OCI-LY7 (cell line): ENCODE data around the gene PRRC1. TPM values are rescaled to one million over a fixed set of nuclear protein-coding genes. Genes with fewer than 3 reads are reported as not detected.

Source experiments
- BruUV-seq: library from RNA; stranded (reverse); fragments of 400-500 nt; replicated peaks from 2 replicates; lab custom pipeline; 2021; lab: Mats Ljungman, UMichigan
- CTCF ChIA-PET: fragments of 300-600 bp; sonication (Branson Sonifier 250); formaldehyde crosslinking; loops from one replicate; lab custom pipeline; 2022; ENCODE audit warnings: antibody characterized with exemption; ENCODE audit not compliant: unreplicated experiment; lab: Charles Lee
- POLR2A ChIA-PET: fragments of 300-600 bp; sonication (Branson Sonifier 250); formaldehyde crosslinking; loops from one replicate; lab custom pipeline; 2022; ENCODE audit warnings: antibody characterized with exemption; lab: Charles Lee
- DNase-seq: peaks from one replicate; pipeline ENCODE4 v3.0.0-alpha.2; 2015; ENCODE audit warnings: low spot score
- H2AFZ ChIP-seq: fragments of 200-600 bp; sonication (generic), shearing (Covaris generic); 2 replicates; pipeline ENCODE4 v1.6.1; 2014; ENCODE audit warnings: mild to moderate bottlenecking, antibody characterized with exemption, low read length, moderate library complexity
- H3K27ac ChIP-seq: fragments of 200-600 bp; sonication (generic); 2 replicates; pipeline ENCODE4 v1.5.1; 2014; ENCODE audit warnings: mixed run types, low read depth, mild to moderate bottlenecking, moderate library complexity, low read length, inconsistent platforms; ENCODE audit not compliant: poor library complexity, severe bottlenecking
- H3K36me3 ChIP-seq: fragments of 200-600 bp; sonication (generic); 2 replicates; pipeline ENCODE4 v1.6.1; 2014; ENCODE audit warnings: mild to moderate bottlenecking, antibody characterized with exemption, low read length, moderate library complexity, mixed read lengths; ENCODE audit not compliant: insufficient read depth
- H3K4me1 ChIP-seq: fragments of 200-600 bp; sonication (generic); 2 replicates; pipeline ENCODE4 v1.5.1; 2014; ENCODE audit warnings: mild to moderate bottlenecking, low read length; ENCODE audit not compliant: insufficient read depth, poor library complexity, severe bottlenecking
- H3K4me2 ChIP-seq: fragments of 200-600 bp; sonication (generic); 2 replicates; pipeline ENCODE4 v1.6.1; 2014; ENCODE audit warnings: mild to moderate bottlenecking, low read length
- H3K4me3 ChIP-seq: fragments of 200-600 bp; sonication (generic); 2 replicates; pipeline ENCODE4 v1.5.1; 2014; ENCODE audit warnings: mild to moderate bottlenecking, low read depth, low read length; ENCODE audit not compliant: poor library complexity, severe bottlenecking
- H3K79me2 ChIP-seq: fragments of 200-600 bp; sonication (generic); 2 replicates; pipeline ENCODE4 v1.6.1; 2016; ENCODE audit warnings: low read depth, mild to moderate bottlenecking, low read length, moderate library complexity, mixed read lengths; ENCODE audit not compliant: insufficient read depth
- H3K9me2 ChIP-seq: fragments of 200-600 bp; sonication (generic); 2 replicates; pipeline ENCODE4 v1.6.1; 2016; ENCODE audit warnings: mild to moderate bottlenecking, low read length, mixed read lengths; ENCODE audit not compliant: insufficient read depth
- H3K9me3 ChIP-seq: fragments of 200-600 bp; sonication (generic); 2 replicates; pipeline ENCODE4 v1.6.1; 2014; ENCODE audit warnings: mild to moderate bottlenecking, mixed run types, low read length, mixed read lengths
- H4K20me1 ChIP-seq: fragments of 200-600 bp; sonication (generic); 2 replicates; pipeline ENCODE4 v1.6.1; 2014; ENCODE audit warnings: mild to moderate bottlenecking, antibody characterized with exemption, low read length, moderate library complexity, mixed read lengths; ENCODE audit not compliant: insufficient read depth
- EZH2phosphoT487 ChIP-seq: fragments of 200-600 bp; sonication (generic); IDR thresholded peaks from 2 replicates; pipeline ENCODE4 v1.6.1; 2018; ENCODE audit warnings: low read depth, borderline replicate concordance, mild to moderate bottlenecking, mixed run types, antibody characterized with exemption, low read length, moderate library complexity, mixed read lengths
- intact Hi-C: fragments of 100-400 bp; cut with micrococcal nuclease; formaldehyde crosslinking; loops from one replicate; pipeline ENCODE4 v1.10.0; 2022; ENCODE audit not compliant: unreplicated experiment
- total RNA-seq, 2 experiments: library from RNA; depleted of rRNA in 1 of 2; stranded (reverse); fragments of >200 nt in 1 of 2; shearing (Covaris generic) in 1 of 2; gene quantifications; 2 replicates each; pipeline ENCODE4 v1.2.3, GENCODE V29; 2014 to 2022
- TF ChIP-seq, protein P1 (sequence below): fragments of 200-600 bp; sonication (generic); conservative IDR thresholded peaks from 2 replicates; pipeline ENCODE4 v1.5.1; 2014; ENCODE audit warnings: mild to moderate bottlenecking, antibody characterized with exemption, low read length, moderate library complexity, mixed read lengths

The PRRC1 gene
- total RNA-seq, 2 experiments from 2014 or later: 32.7 to 46.5 TPM

DNA sequence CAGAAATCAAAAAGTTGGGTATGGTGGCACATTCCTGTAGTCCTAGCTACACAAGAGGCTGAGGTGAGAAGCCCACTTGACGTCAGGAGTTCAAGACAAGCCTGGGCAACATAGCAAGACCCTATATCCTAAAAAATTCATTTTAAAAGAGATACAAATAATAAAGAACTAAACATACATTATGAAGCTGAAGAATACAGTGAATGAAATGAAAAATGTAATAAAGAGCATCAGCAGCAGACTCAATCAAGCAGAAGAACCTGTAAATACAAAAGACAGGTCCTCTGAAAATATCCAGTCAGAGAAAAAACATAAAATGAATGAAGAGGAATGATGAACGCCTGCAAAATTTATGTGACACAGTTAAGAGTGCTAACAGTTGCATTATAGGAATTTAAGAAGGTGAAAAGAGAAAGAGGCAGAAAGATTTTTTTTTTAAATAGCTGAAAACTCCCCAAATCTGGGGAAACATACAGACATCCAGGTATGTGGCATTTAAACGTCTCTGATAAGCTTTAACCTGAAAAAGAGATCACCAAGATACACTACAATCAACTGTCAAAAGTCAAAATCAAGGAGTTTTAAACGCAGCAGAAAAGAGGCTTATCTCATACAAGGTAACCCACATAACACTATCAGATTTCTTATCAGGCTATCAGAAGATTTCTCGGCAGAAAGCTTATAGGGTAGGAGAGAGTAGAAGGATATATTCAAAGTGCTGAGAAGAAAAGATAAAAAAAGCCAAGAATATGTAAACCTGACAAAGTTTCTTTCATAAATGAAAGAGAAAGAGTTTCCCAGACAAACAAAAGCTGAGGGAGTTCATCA is 57.6 kb downstream of the PRRC1 start:
- no TSS peak for BruUV-seq

DNA sequence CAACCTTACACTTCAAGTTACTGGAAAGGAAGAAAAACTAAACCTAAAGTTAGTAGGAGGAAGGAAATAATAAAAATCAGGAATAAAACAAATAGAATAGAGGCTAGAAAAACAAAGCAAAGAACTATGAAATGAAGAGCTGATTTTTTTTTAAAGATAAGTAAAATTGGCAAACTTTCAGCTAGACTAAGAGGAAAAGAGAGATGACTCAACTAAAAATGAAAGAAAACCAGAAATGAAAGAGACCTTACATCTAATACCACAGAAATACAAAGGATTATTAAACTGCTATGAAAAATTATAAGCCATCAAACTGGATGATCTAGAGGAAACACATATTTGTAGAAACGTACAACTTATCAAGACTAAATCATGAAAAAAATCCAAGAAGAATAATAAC is 60.0 kb downstream of the PRRC1 start:
- ChIA-PET CTCF (no interaction called here), POLR2A (interaction anchor here (0.5 kb wide), 1 partner anchor 1321 kb away, joined by 3 read pairs; no protein-coding TSS in a partner anchor)
- H3K4me3 ChIP-seq: no peak overlapping the region
- no peaks in the 10 kb centered on the region for H3K4me1 ChIP-seq
- no peak for TF ChIP-seq EZH2phosphoT487
- TF ChIP-seq, protein P1, sequence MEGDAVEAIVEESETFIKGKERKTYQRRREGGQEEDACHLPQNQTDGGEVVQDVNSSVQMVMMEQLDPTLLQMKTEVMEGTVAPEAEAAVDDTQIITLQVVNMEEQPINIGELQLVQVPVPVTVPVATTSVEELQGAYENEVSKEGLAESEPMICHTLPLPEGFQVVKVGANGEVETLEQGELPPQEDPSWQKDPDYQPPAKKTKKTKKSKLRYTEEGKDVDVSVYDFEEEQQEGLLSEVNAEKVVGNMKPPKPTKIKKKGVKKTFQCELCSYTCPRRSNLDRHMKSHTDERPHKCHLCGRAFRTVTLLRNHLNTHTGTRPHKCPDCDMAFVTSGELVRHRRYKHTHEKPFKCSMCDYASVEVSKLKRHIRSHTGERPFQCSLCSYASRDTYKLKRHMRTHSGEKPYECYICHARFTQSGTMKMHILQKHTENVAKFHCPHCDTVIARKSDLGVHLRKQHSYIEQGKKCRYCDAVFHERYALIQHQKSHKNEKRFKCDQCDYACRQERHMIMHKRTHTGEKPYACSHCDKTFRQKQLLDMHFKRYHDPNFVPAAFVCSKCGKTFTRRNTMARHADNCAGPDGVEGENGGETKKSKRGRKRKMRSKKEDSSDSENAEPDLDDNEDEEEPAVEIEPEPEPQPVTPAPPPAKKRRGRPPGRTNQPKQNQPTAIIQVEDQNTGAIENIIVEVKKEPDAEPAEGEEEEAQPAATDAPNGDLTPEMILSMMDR: no peak
- H3K27ac ChIP-seq: no peak overlapping the region
- intact Hi-C loops: no loop called here
- 0 out of 2 replicates have a peak, but pooled peaks cover 7% of the 10 kb centered on the region for H3K9me3 ChIP-seq
- no peaks in the 10 kb centered on the region for H4K20me1 ChIP-seq
- no peak overlapping the region for H3K4me2 ChIP-seq
- no peak for DNase-seq
- no peaks in the 10 kb centered on the region for H3K36me3 ChIP-seq
- H3K9me2 ChIP-seq: no peaks in the 10 kb centered on the region
- no peak overlapping the region for H2AFZ ChIP-seq
- no peaks in the 10 kb centered on the region for H3K79me2 ChIP-seq
- BruUV-seq: no TSS peak

More for the DNA sequence above, 57.6 kb downstream of the PRRC1 start:
- H3K4me1 ChIP-seq: no peaks in the 10 kb centered on the region
- no peak for DNase-seq
- POLR2A ChIA-PET: no interaction called here
- H3K79me2 ChIP-seq: no peaks in the 10 kb centered on the region
- no peaks in the 10 kb centered on the region for H3K36me3 ChIP-seq
- no peak overlapping the region for H3K27ac ChIP-seq
- intact Hi-C loops: no loop called here
- TF ChIP-seq, protein P1: no peak
- no peak for TF ChIP-seq EZH2phosphoT487
- H3K9me3 ChIP-seq: 0 out of 2 replicates have a peak, but pooled peaks cover 7% of the 10 kb centered on the region
- no peaks in the 10 kb centered on the region for H3K9me2 ChIP-seq
- CTCF ChIA-PET: no interaction called here
- no peaks in the 10 kb centered on the region for H4K20me1 ChIP-seq
- H3K4me2 ChIP-seq: no peak overlapping the region
- no peak overlapping the region for H2AFZ ChIP-seq
- no peak overlapping the region for H3K4me3 ChIP-seq

DNA sequence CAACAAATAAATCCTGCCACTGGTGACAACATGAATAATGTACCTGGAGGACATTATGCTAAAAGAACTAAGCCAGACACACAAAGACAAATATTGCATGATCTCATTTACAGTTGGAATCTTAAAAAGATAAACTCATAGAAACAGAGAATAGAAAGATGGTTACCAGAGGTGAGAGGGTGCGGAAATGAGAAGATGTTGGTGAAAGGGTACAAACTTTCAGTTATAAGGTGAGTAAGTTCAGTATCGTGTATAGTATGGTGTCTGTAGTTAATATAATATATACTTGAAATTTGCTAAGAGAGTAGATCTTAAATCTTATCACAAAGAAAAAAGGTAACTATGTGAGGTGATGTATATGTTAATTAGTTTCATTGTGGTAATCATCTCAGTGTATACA is 63.3 kb downstream of the PRRC1 start:
- CTCF ChIA-PET: no interaction called here
- DNase-seq: no peak
- Histone ChIP-seq H3K36me3 (no peaks in the 10 kb centered on the region), H3K79me2 (no peaks in the 10 kb centered on the region), H3K27ac (no peak overlapping the region), H3K4me3 (no peak overlapping the region), H2AFZ (no peak overlapping the region), H3K4me2 (no peak overlapping the region), H3K9me2 (no peaks in the 10 kb centered on the region), H3K9me3 (no peaks in the 10 kb centered on the region), H3K4me1 (peaks cover 6% of the 10 kb centered on the region), H4K20me1 (no peaks in the 10 kb centered on the region)
- intact Hi-C loops: no loop called here
- TF ChIP-seq EZH2phosphoT487: no peak
- TF ChIP-seq, protein P1: no peak
- POLR2A ChIA-PET: no interaction called here
- no TSS peak for BruUV-seq
